Sciatic nerve (tissue), 2 donors: ENCODE measurements around the gene LIPA. TPM values are rescaled to one million over a fixed set of nuclear protein-coding genes. Genes with fewer than 3 reads are reported as not detected.
"Not testable (repeated sequence)": the region's sequence is repeated elsewhere in the genome, so short reads cannot be mapped to it uniquely, and the experiment has no call there.

ENCODE experiments used
- ATAC-seq: fragments of 200-7000 bp; cut with Tn5 transposase; one replicate; pipeline ENCODE4 v1.9.1; 2020; ENCODE audit warnings: mild to moderate bottlenecking, moderate library complexity
- DNase-seq: peaks from one replicate; pipeline ENCODE4 v3.0.0-alpha.2; 2020; ENCODE audit warnings: low spot score
- intact Hi-C: fragments of 100-400 bp; cut with DNase I; formaldehyde crosslinking; loops from one replicate; pipeline ENCODE4 v1.14.2; 2022
- total RNA-seq: library from RNA; stranded (reverse); fragmentation: NEBNext Ultra II Directional; extraction: Animal tissue kit (Norgen Biotek cat#: 25700); gene quantifications from one replicate; pipeline ENCODE4 v1.2.1, GENCODE V29; 2021
- donor health status: DM: no; HTN: no; CAD: no.
- donor health status: DM: no; HTN: no; CAD: no.

LIPA gene
- total RNA-seq, 1 donor from 2014 or later: 72.5 TPM

DNA sequence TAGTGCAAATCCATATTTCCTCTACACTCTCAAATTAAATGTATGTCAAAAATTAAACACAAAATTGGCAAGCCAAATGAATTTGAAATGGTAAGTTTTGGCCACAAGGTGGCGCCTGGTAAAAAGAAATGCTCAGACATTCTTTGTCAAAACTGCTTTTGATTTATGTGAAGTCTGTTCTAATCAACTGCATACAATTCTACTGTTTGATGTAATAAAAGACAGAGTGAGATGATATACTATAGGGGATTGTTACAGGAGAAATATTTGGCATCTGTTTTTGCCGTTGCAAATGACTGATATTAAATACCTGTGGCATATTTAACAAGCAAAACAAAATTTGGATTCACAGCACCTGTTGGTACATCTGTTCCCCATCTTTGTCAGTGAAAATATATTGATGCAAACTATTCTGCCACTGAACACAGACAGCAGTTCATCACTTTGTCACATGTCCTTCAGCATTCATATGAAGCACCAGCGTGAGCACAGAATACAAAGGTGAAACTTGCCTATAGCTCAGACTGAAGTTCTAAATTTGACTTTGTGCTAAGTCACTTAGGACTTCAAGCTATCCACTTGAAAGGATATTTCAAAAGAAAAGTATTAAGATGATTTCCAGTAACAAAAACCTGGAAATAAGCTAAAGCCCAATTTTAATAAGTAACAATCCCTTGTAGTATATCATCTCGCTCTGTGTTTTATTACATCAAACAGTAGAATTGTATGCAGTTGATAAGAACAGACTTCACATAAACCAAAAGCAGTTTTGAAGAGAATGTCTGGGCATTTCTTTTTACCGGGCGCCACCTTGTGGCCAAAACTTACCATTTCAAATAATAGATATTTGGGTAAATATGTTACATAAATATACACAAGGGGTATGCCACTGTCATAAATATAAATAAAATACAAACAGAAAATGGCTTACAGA, 34.3 kb downstream of the LIPA start:
- DNase-seq (peak; percentile 80), ATAC-seq (peak; percentile 54)
- intact Hi-C loops: loop anchor here (10.0 kb wide), 2 partner anchors 183 to 283 kb away; no protein-coding TSS in a partner anchor

DNA sequence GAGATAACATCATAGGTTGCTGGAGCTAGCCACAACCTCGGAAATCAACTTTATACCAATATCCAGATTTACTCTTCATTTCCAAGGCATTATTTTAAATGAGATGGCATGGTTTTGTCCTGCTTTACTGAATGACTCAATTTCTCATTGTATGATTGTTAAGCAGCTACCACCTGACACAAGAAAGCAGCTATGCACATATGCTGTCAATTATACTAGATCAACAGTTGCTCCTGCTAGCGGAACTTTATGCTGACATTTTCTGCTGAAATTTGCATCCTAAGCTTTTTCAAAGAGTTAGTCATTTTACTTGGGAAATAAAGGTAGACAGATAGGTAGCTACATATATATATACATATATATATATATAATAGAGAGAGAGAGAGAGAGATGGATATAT, 35.5 kb downstream of the LIPA start:
- intact Hi-C loops: loop anchor here (10.0 kb wide), 2 partner anchors 181 to 281 kb away; no protein-coding TSS in a partner anchor
- no peak for DNase-seq
- ATAC-seq: no peak

DNA sequence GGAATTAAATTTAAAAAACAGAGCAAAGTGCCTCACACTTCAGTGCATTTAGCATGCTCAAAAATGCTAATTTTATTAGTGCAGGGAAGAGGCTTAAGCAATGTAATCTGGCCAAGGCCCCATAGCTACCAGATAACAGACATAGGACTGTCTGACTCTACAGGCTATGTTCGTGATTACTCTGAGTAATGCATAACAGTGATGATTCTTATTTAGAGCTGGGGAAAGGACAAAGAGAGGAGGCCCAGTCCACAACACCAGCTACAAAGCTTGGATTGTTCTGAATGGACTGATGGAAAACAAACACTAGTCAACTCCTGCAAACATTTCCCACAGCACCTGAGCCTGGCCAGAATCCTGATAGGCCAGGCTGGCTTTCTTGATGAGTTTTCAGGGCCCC, 36.1 kb downstream of the LIPA start:
- ATAC-seq: no peak
- intact Hi-C loops: loop anchor here (10.0 kb wide), 2 partner anchors 181 to 281 kb away; no protein-coding TSS in a partner anchor

DNA sequence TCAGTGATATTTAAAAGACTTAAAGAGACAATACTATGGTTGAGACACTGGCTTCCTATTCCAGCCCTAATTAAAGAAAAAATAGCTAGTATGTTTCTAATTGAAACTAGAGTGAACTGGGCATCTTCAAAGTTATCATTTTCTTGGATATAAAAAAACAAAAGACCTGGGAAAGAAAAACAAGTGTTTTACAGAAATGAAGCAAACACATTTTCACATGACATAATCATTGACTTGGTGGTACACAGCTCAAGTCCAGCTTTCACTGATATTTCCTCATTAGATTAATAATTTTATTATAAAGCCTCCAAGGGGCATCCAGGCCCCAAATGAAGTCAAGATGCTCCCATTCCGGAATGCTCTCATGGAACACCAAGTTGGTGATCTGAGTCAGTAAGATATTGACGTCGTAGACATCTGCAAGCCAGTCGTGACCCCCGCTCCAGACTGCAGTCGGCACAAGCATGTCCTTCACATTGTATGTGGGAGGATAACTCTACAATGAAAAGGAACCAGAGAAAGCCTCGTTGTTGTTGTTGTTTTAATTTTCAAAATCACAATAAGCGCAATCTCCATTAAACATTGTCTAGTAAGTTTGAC, 36.9 kb downstream of the LIPA start:
- ATAC-seq (no peak), DNase-seq (no peak)
- intact Hi-C loops: loop anchor here (10.0 kb wide), 2 partner anchors 180 to 280 kb away; no protein-coding TSS in a partner anchor

More for the DNA sequence above, 36.1 kb downstream of the LIPA start:
- no peak for DNase-seq

GRCh38 chr10:89213191-89213808, 38.3 kb downstream of the LIPA start:
- DNase-seq (no peak), ATAC-seq (peak; percentile 67)
- intact Hi-C loops: loop anchor here (10.0 kb wide), 2 partner anchors 178 to 278 kb away; no protein-coding TSS in a partner anchor

GRCh38 chr10:89210794-89211425, 40.7 kb downstream of the LIPA start:
- ATAC-seq: no peak
- no peak for DNase-seq

DNA sequence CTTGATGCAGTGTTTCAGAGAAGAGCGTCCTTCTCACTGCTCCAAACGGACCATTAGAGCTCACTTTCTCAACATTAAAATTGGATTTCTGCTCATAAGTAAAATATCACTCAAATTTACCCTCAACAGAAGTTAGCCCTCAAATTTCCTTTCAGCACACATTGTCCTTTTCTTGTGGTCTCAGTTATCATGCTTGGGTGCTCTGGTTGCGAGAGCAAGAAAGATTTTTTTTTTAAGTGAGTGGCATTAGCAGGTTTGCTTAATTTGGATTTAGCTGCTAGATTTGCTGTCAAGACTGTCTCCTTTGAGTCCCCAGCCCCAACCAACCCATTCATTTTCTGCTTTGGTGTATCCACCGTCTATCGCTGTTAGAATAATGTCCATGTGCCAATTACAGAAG, 41.9 kb downstream of the LIPA start:
- no peak for ATAC-seq
- no peak for DNase-seq
- intact Hi-C loops: loop anchor here (10.0 kb wide), 2 partner anchors 175 to 275 kb away; no protein-coding TSS in a partner anchor

More at GRCh38 chr10:89210794-89211425, 40.7 kb downstream of the LIPA start:
- intact Hi-C loops: loop anchor here (10.0 kb wide), 2 partner anchors 176 to 276 kb away; no protein-coding TSS in a partner anchor

DNA sequence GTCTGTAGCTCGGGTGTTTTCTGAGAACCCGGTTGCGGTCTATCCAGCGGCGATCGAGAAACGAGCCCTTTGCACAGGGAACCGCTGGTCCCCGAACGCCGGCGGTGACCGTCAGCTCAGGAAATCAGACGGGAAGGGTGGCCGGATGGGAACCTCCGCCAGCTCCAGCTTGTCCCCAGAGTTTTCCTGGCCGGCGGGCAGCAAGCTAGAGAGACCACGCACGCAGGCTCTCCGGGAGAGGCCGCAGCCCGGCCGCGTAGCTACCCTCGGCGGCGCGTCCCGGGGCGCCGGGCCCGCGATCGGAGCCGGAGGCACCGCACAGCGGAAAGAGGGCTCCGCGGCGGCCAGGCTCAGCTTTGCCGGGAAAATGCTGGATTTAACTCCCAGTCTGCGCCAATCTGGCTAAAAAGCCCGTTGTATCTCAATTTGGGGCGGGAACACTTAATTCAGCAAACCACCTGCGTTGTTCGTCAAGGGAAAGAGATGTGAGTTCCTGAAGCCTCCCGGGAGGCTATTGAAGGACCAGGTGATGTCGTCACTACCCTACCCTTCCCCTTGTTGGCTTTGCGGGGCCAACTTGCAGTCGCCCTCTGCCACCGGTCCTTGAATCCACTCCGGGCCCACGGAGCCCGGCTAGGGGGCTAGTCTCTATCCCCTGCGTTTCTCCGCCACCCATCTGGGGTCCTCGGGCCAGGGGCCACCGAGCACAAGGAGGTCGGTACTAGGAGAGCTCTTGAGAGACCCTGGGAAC, 43.6 kb downstream of the LIPA start:
- intact Hi-C loops: no loop called here
- peak; percentile 64 for ATAC-seq
- peak; percentile 66 for DNase-seq

DNA sequence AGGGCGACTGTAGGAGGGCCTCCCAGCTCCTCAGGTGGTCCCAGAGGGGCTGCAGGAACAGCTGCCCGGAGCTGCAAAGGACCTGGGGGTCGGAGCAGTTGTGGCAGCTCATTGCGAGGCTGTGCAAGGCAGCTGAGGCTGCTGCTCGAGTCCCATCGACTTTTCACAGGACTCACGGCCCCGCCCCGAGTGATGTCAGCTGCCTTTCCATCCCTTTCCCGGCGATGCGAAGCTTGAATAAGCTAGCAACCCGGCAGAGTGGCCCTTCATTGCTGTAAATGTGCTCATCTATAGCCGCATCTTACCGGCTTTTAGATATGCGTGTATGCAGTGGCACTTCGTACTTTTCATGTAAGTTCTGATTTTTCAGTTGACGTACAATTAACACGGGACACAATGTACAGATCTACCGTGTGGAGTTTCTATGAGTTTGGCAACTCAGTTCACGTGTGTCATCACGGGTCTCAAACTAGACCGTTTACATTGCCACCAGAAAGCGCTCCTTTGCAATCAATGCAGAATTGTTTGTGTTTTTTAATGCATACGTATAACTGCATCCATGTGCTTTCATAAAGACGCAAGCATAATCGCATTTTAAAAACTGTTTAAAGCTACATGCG, 44.3 kb downstream of the LIPA start, which contains the start of gene CH25H:
Gene CH25H, minus strand, starts transcription at position 137 of the 620 bp plus-strand sequence. Its CDS starts 25 bp downstream, at position 112.
- DNase-seq: peak; percentile 89
- intact Hi-C loops: no loop called here
- peak; percentile 93 for ATAC-seq

DNA sequence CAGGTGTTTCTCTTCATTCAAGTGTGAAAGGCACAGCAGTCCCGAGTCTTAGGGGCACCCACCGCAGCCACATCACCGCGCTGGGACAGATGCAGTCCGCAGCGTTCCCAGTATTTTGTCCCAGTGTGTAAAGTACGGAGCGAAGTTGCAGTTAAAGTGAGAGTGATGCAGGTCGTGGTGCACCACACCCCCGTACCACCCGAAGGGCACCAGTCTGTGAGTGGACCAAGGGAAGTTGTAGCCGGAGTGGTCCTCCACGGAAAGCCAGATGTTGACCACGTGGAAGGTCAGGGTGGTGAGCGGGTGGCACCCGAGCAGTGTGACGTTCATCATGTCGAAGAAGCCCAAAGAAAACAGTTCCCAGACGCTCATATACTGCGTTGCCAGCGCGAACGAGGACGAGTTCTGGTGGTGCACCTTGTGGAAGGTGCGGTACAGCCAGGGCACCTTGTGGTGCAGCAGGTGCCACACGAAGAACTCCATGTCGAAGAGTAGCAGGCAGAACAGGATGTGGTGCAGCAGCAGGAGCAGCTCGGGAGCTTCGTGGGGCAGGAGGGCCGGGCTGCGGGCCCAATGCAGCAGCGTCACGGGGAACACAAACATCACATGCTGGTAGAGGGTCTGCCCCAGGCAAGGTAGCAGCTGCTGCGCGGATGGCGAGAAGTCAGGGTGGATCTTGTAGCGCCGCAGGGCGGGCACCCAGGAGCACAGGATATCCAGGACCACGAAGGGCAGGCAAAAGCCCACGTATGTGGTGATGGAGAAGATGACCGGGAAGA, 45.0 kb downstream of the LIPA start:
- ATAC-seq (peak; percentile 79), DNase-seq (peak; percentile 67)
- intact Hi-C loops: no loop called here

DNA sequence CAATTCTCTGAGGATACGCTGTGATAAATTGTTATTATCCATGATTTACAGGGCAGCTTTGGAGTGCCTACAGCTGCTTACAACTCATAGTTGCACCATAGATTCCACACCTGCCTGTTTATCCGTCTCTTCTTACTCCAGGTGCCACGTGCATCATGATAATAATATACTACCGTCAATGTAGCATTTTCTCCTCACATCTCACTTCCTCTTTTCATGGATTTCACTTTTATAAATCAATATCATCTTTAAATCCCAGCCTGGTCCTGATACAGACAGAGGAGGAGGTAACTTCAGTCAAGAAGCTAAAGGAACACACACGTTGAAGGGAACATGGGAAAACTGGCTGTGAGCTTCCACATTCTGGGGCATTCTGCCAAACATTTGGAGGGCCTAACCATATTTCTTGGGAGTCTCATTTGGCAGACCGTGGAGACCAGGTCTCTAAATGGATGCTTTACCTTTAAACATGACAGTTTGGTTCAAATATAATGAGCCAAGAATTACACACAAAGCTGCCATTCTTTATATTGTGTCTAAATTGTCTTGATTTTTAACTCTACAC, 46.9 kb downstream of the LIPA start:
- DNase-seq (no peak), ATAC-seq (no peak)
- intact Hi-C loops: no loop called here

GRCh38 chr10:89203237-89203636, 48.3 kb downstream of the LIPA start:
- ATAC-seq: no peak
- intact Hi-C loops: no loop called here
- no peak for DNase-seq

- DNase-seq (no peak), ATAC-seq (no peak)
- intact Hi-C loops: no loop called here
Measured at GRCh38 chr10:89202033-89202425, 49.5 kb downstream of the LIPA start.

- DNase-seq: no peak
- intact Hi-C loops: no loop called here
- ATAC-seq: no peak
Measured at GRCh38 chr10:89201345-89202032, 50.1 kb downstream of the LIPA start.

- intact Hi-C loops: no loop called here
- no peak for ATAC-seq
- DNase-seq: no peak
Measured at GRCh38 chr10:89197473-89197872, 54.1 kb downstream of the LIPA start.

DNA sequence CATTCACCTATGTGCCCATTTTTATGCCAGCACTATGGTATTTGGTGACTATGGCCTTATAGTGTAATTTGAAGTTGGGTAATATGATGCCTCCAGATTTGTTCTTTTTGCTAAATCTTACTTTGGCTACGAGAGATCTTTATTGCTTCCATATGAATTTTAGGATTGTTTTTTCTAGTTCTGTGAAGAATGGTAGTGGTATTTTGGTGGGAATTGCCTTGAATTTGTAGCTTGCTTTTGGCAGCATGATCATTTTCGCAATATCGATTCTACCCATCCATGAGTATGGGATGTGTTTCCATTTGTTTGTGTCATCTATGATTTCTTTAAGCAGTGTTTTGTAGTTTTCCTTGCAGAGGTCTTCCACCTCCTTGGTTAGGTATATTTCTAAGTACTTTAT, 60.3 kb downstream of the LIPA start:
- DNase-seq, ATAC-seq, intact Hi-C loops: not testable (repeated sequence)
